Dermis microvascular lymphatic vessel endothelial cell (primary cell): ENCODE measurements around the gene SMIM11. TPM values are rescaled to one million over a fixed set of nuclear protein-coding genes. Genes with fewer than 3 reads are reported as not detected.
"Not testable (repeated sequence)": the region's sequence is repeated elsewhere in the genome, so short reads cannot be mapped to it uniquely, and the experiment has no call there.

Experiments used
- DNase-seq, 2 donors: peaks; one replicate each; pipeline versions ENCODE4 v3.0.0 to v3.0.0-alpha.2; 2010; ENCODE audit warnings: low read depth in 2 of 2
- total RNA-seq: library from RNA; depleted of rRNA; stranded (reverse); fragments of >200 nt; gene quantifications from 2 replicates; pipeline ENCODE4 v1.2.1, GENCODE V29; 2014

Gene SMIM11
- total RNA-seq, 1 donor from 2014 or later: 5.6 TPM

GRCh38 chr21:34417448-34418077 lies 42.3 kb downstream of the SMIM11 start:
- not testable (repeated sequence) for DNase-seq

- DNase-seq: not testable (repeated sequence)
Measured at GRCh38 chr21:34423805-34424204, 48.5 kb downstream of the SMIM11 start, which contains the start of gene SMIM34. Gene SMIM34 (minus strand): TSS chr21:34423951. CDS start chr21:34423839, 112 bp downstream.

GRCh38 chr21:34427339-34427738 lies 52.0 kb downstream of the SMIM11 start:
- DNase-seq: not testable (repeated sequence)

DNA sequence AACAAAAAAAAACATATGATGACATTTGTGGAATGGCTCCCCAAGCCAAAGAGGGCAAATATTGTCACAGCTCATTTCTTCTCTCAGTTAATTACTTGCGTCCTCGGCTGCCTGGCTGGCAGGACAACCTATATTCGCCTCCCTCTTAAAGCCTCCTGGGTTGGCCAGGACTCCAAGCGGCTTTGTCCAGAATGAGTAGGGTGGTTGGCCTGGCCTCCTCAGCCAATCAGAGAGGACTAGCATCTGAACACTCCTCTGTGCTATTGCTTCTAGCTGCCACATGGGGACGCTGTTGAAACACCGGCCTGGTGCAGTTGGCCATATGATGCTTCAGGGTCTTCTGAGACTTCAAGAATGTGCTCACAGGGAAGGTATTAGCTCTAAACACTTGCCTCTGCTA lies 53.1 kb downstream of the SMIM11 start:
- not testable (repeated sequence) for DNase-seq

GRCh38 chr21:34429710-34430109 lies 54.4 kb downstream of the SMIM11 start:
- DNase-seq: not testable (repeated sequence)

Other genes starting within 250 kb of the SMIM11 start
- gene KCNE2, start 11.5 kb upstream of the SMIM11 start, total RNA-seq: not detected in 2 replicates
- gene SMIM34, start 48.4 kb downstream of the SMIM11 start, total RNA-seq: not detected in 2 replicates
- gene KCNE1, start 136.7 kb downstream of the SMIM11 start, total RNA-seq: under 0.01 and 0.13 TPM in 2 replicates
- 24.9 and 35.9 TPM in 2 replicates for gene RCAN1, start 239.6 kb downstream of the SMIM11 start, total RNA-seq